HEK293 (cell line): ENCODE measurements around the gene SVOP.

Experiments used
- ATF2 ChIP-seq: fragments of 450-650 bp; formaldehyde crosslinking; IDR thresholded peaks from 2 replicates; pipeline ENCODE4 v1.5.1; 2016; ENCODE audit warnings: missing biosample characterization, missing genetic modification characterization, low read depth
- ELK4 ChIP-seq: IDR thresholded peaks from 2 replicates; pipeline ENCODE4 v1.6.1; 2011; ENCODE audit warnings: mild to moderate bottlenecking, low read depth, low read length, borderline replicate concordance
- REST ChIP-seq: fragments of 450-650 bp; formaldehyde crosslinking; IDR thresholded peaks from 2 replicates; pipeline ENCODE4 v1.5.1; 2016; ENCODE audit warnings: missing biosample characterization, missing genetic modification characterization
- TCF7L2 ChIP-seq: IDR thresholded peaks from 2 replicates; pipeline ENCODE4 v1.6.1; 2011; ENCODE audit warnings: low read depth, mild to moderate bottlenecking, inconsistent platforms, low read length, moderate library complexity, borderline replicate concordance
- ZBTB20 ChIP-seq: fragments of 450-650 bp; formaldehyde crosslinking; IDR thresholded peaks from 2 replicates; pipeline ENCODE4 v1.5.1; 2016; ENCODE audit warnings: missing biosample characterization, missing genetic modification characterization
- ZBTB21 ChIP-seq: fragments of 450-650 bp; formaldehyde crosslinking; IDR thresholded peaks from 2 replicates; pipeline ENCODE4 v1.5.1; 2017; ENCODE audit warnings: missing biosample characterization, missing genetic modification characterization
- ZNF175 ChIP-seq: fragments of 450-650 bp; formaldehyde crosslinking; IDR thresholded peaks from 2 replicates; pipeline ENCODE4 v1.5.1; 2016; ENCODE audit warnings: missing biosample characterization, missing genetic modification characterization
- ZNF24 ChIP-seq: fragments of 450-650 bp; formaldehyde crosslinking; IDR thresholded peaks from 2 replicates; pipeline ENCODE4 v1.5.1; 2016; ENCODE audit warnings: missing biosample characterization, missing genetic modification characterization
- ZNF274 ChIP-seq, 2 experiments: fragments of 200-500 bp in 1 of 2; fragments of 450-650 bp in 1 of 2; sonication (Bioruptor generic) in 1 of 2; formaldehyde crosslinking in 1 of 2; IDR thresholded peaks; 2 replicates each; pipeline versions ENCODE4 v1.5.1 to v1.6.1; 2014 to 2016; ENCODE audit warnings: borderline replicate concordance in 1 of 2, inconsistent platforms in 1 of 2, low read length in 1 of 2, missing biosample characterization in 1 of 2, missing genetic modification characterization in 1 of 2
- ZNF404 ChIP-seq: fragments of 450-650 bp; formaldehyde crosslinking; IDR thresholded peaks from 2 replicates; pipeline ENCODE4 v1.5.1; 2017; ENCODE audit warnings: missing biosample characterization, missing genetic modification characterization
- ZNF561 ChIP-seq: fragments of 450-650 bp; IDR thresholded peaks from 2 replicates; pipeline ENCODE4 v1.5.1; 2018; ENCODE audit warnings: missing biosample characterization, missing genetic modification characterization, borderline replicate concordance
- TF ChIP-seq, protein P1 (sequence below): fragments of 450-650 bp; formaldehyde crosslinking; optimal IDR thresholded peaks from 2 replicates; pipeline ENCODE3; 2016; ENCODE audit warnings: missing biosample characterization, mild to moderate bottlenecking, missing genetic modification characterization
- TF ChIP-seq, protein P2 (sequence below): fragments of 450-650 bp; formaldehyde crosslinking; IDR thresholded peaks from 2 replicates; pipeline ENCODE4 v1.5.1; 2016; ENCODE audit warnings: missing biosample characterization, missing genetic modification characterization
- TF ChIP-seq, protein P3 (sequence below): fragments of 450-650 bp; formaldehyde crosslinking; IDR thresholded peaks from 2 replicates; pipeline ENCODE4 v1.5.1; 2016; ENCODE audit warnings: missing biosample characterization, missing genetic modification characterization

- TF ChIP-seq, protein P1, sequence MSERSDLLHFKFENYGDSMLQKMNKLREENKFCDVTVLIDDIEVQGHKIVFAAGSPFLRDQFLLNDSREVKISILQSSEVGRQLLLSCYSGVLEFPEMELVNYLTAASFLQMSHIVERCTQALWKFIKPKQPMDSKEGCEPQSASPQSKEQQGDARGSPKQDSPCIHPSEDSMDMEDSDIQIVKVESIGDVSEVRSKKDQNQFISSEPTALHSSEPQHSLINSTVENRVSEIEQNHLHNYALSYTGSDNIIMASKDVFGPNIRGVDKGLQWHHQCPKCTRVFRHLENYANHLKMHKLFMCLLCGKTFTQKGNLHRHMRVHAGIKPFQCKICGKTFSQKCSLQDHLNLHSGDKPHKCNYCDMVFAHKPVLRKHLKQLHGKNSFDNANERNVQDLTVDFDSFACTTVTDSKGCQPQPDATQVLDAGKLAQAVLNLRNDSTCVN (tag by site-specific recombination) = no peak
- TF ChIP-seq, protein P2, sequence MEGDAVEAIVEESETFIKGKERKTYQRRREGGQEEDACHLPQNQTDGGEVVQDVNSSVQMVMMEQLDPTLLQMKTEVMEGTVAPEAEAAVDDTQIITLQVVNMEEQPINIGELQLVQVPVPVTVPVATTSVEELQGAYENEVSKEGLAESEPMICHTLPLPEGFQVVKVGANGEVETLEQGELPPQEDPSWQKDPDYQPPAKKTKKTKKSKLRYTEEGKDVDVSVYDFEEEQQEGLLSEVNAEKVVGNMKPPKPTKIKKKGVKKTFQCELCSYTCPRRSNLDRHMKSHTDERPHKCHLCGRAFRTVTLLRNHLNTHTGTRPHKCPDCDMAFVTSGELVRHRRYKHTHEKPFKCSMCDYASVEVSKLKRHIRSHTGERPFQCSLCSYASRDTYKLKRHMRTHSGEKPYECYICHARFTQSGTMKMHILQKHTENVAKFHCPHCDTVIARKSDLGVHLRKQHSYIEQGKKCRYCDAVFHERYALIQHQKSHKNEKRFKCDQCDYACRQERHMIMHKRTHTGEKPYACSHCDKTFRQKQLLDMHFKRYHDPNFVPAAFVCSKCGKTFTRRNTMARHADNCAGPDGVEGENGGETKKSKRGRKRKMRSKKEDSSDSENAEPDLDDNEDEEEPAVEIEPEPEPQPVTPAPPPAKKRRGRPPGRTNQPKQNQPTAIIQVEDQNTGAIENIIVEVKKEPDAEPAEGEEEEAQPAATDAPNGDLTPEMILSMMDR (tag by site-specific recombination) = no peak
- TF ChIP-seq ZNF404 (tag by site-specific recombination) = no peak
- TF ChIP-seq ZNF175 = no peak
- TF ChIP-seq ELK4 = no peak
- TF ChIP-seq ZBTB20 (tag by site-specific recombination) = no peak
- TF ChIP-seq ZBTB21 (tag by site-specific recombination) = no peak
- no peak for TF ChIP-seq REST (tag by site-specific recombination)
- no peak for TF ChIP-seq ZNF24
- no peak for TF ChIP-seq ZNF274 (IDR thresholded peaks at IDR 0.05; ENCODE audit: low read length)
- no peak for TF ChIP-seq ZNF274 (tag by site-specific recombination; IDR thresholded peaks at IDR 0.05; ENCODE audit: borderline replicate concordance)
- no peak for TF ChIP-seq ZNF561 (tag by site-specific recombination)
- TF ChIP-seq, protein P3, sequence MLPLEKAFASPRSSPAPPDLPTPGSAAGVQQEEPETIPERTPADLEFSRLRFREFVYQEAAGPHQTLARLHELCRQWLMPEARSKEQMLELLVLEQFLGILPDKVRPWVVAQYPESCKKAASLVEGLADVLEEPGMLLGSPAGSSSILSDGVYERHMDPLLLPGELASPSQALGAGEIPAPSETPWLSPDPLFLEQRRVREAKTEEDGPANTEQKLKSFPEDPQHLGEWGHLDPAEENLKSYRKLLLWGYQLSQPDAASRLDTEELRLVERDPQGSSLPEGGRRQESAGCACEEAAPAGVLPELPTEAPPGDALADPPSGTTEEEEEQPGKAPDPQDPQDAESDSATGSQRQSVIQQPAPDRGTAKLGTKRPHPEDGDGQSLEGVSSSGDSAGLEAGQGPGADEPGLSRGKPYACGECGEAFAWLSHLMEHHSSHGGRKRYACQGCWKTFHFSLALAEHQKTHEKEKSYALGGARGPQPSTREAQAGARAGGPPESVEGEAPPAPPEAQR (tag by site-specific recombination) = no peak
- TF ChIP-seq ATF2 (tag by site-specific recombination) = no peak
- TF ChIP-seq TCF7L2 = no peak
Observed at GRCh38 chr12:108966378-108967151, 54.3 kb downstream of the SVOP start.
